Spleen (tissue), 11 donors: ENCODE results near the gene CD58. TPM values are rescaled to one million over a fixed set of nuclear protein-coding genes. Genes with fewer than 3 reads are reported as not detected.
A peak's percentile ranks its signal among the peaks of the same experiment; 100 is the strongest.

Source experiments
- DNase-seq: peaks from one replicate; pipeline ENCODE4 v3.0.0-alpha.2; 2020
- H3K27ac ChIP-seq, 8 donors: fragments of 200-600 bp; sonication (generic) in 7 of 8; 1 replicate in 4 of 8; 2 replicates in 4 of 8; pipeline versions ENCODE4 v1.5.0 to v1.8.0; 2016 to 2021; ENCODE audit warnings: inconsistent platforms in 4 of 8, mild to moderate bottlenecking in 4 of 8, moderate library complexity in 1 of 8
- H3K27me3 ChIP-seq, 7 donors: fragments of 200-600 bp; sonication (generic) in 6 of 7; replicated peaks in 1 of 7; 1 replicate in 4 of 7; 2 replicates in 3 of 7; pipeline versions ENCODE4 v1.5.0 to v1.8.0; 2016 to 2021; ENCODE audit warnings: inconsistent platforms in 3 of 7, mild to moderate bottlenecking in 1 of 7
- H3K36me3 ChIP-seq, 6 donors: fragments of 200-600 bp; sonication (generic) in 5 of 6; 1 replicate in 4 of 6; 2 replicates in 2 of 6; pipeline versions ENCODE4 v1.5.0 to v1.8.0; 2016 to 2021; ENCODE audit warnings: inconsistent platforms in 2 of 6
- H3K4me1 ChIP-seq, 6 donors: fragments of 200-600 bp; sonication (generic) in 5 of 6; 1 replicate in 3 of 6; 2 replicates in 3 of 6; pipeline versions ENCODE4 v1.5.0 to v1.8.0; 2016 to 2021; ENCODE audit warnings: inconsistent platforms in 3 of 6
- H3K4me3 ChIP-seq, 8 donors: fragments of 200-600 bp; sonication (generic) in 7 of 8; 1 replicate in 4 of 8; 2 replicates in 4 of 8; pipeline versions ENCODE4 v1.5.0 to v1.8.0; 2016 to 2021; ENCODE audit warnings: inconsistent platforms in 4 of 8, mild to moderate bottlenecking in 4 of 8, moderate library complexity in 2 of 8
- H3K9me3 ChIP-seq, 8 donors: fragments of 200-600 bp; sonication (generic) in 7 of 8; 1 replicate in 4 of 8; 2 replicates in 4 of 8; pipeline versions ENCODE4 v1.5.0 to v1.8.0; 2016 to 2021; ENCODE audit warnings: inconsistent platforms in 4 of 8
- POLR2A ChIP-seq, 3 donors: fragments of 450-650 bp; IDR thresholded peaks; one replicate each; pipeline ENCODE4 v1.5.1; 2017; ENCODE audit warnings: antibody characterized with exemption in 3 of 3, mild to moderate bottlenecking in 1 of 3
- POLR2AphosphoS5 ChIP-seq, 3 donors: sonication (generic); formaldehyde crosslinking; IDR thresholded peaks; one replicate each; pipeline ENCODE4 v1.5.1; 2017; ENCODE audit warnings: antibody characterized with exemption in 3 of 3
- WGBS, 5 donors: extraction: QIAGEN DNeasy Blood & Tissue Kit in 3 of 5; methylation state at CpG; one replicate each; pipeline versions ENCODE4 v1.1.5 to v1.1.7; 2013 to 2018; 5-methylcytosine and 5-hydroxymethylcytosine counted together
- intact Hi-C: fragments of 100-400 bp; cut with DNase I; formaldehyde crosslinking; loops from one replicate; pipeline ENCODE4 v1.15.0; 2023; ENCODE audit warnings: low total_unique reads
- polyA plus RNA-seq, 3 donors: library from polyadenylated mRNA; stranded (reverse); fragments of 200-250 nt; gene quantifications; one replicate each; pipeline ENCODE4 v1.2.1, GENCODE V29; 2013
- total RNA-seq, 7 donors: library from RNA; depleted of rRNA in 3 of 7; stranded (reverse); fragments of >200 nt in 3 of 7; fragmentation: NEBNext Ultra II Directional in 4 of 7; extraction: Animal tissue kit (Norgen Biotek cat#: 25700) in 4 of 7; gene quantifications; one replicate each; pipeline versions ENCODE4 v1.1.0 to v1.2.1, GENCODE V29; 2016 to 2021
- TF ChIP-seq, protein P1 (sequence below), 11 experiments: fragments of 200-600 bp in 7 of 11; fragments of 450-650 bp in 4 of 11; sonication (generic) in 4 of 11; IDR thresholded peaks in 8 of 11; conservative IDR thresholded peaks in 3 of 11; 1 replicate in 7 of 11; 2 replicates in 4 of 11; pipeline versions ENCODE4 v1.4.0 to v1.8.0; 2016 to 2021; ENCODE audit warnings: antibody characterized with exemption in 11 of 11, inconsistent platforms in 4 of 11, mild to moderate bottlenecking in 1 of 11
- donor health status: healthy with polysubstance abuse.
- donor health status: DM: no; HTN: no; CAD: no; lungs with moderate emphysema.
- donor health status: DM: no; HTN: no; CAD: no.
- donor health status: Bipolar disorder and iron deficiency.
- donor health status: healthy.
- donor health status: DM: no; HTN: no; CAD: no.
- donor health status: DM: yes; HTN: yes; CAD: no.

The CD58 gene
- total and polyA plus RNA-seq, 10 donors, result 9.7 to 52.1 (median 30.0) TPM

DNA sequence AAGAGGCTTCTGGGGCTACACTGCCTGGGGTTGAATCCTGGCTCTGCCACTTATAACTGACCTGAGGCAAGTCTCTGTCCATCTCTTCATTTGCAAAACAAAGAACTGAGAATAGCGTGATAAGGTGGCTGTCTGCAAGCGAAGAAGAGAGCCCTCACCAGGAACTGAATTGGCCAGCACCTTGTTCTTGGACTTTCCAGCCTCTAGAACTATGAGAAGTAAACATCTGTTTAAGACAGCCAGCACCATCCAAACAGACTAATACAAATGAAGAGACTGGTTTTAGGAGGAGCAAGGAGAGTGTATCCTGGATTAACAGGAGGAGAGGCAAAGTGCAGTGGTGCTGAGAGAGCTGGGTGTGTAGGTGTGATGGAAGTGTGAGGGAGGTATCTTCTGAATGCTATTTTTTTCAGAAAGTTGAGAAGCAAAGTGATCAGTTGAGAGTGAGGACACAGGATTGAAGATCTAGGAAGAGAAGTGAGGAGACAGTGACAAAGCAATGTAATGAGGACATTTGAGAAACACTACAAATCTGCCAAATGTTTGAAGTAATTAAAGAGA lies 59.3 kb downstream of the CD58 start:
- Histone ChIP-seq H3K36me3 (peaks cover 0 to 13% (median 0%) of the 10 kb centered on the region in 6 donors), H3K27me3 (no peaks in the 10 kb centered on the region), H3K4me1 (peaks cover 16 to 93% (median 49%) of the 10 kb centered on the region in 6 donors), H3K4me3 (peak overlapping the region in 1 of 8 donors; percentile 17), H3K27ac (peak overlapping the region in 4 of 8 donors; percentile 69 to 95 (median 86)), H3K9me3 (no peaks in the 10 kb centered on the region)
- 87 to 100% (median 94%) methylated on average over 2 of the region's 2 CpGs for WGBS, 5 donors
- TF ChIP-seq POLR2A (IDR thresholded peaks at IDR 0.05) (no peak), POLR2AphosphoS5 (IDR thresholded peaks at IDR 0.05) (no peak)
- TF ChIP-seq, protein P1, sequence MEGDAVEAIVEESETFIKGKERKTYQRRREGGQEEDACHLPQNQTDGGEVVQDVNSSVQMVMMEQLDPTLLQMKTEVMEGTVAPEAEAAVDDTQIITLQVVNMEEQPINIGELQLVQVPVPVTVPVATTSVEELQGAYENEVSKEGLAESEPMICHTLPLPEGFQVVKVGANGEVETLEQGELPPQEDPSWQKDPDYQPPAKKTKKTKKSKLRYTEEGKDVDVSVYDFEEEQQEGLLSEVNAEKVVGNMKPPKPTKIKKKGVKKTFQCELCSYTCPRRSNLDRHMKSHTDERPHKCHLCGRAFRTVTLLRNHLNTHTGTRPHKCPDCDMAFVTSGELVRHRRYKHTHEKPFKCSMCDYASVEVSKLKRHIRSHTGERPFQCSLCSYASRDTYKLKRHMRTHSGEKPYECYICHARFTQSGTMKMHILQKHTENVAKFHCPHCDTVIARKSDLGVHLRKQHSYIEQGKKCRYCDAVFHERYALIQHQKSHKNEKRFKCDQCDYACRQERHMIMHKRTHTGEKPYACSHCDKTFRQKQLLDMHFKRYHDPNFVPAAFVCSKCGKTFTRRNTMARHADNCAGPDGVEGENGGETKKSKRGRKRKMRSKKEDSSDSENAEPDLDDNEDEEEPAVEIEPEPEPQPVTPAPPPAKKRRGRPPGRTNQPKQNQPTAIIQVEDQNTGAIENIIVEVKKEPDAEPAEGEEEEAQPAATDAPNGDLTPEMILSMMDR (IDR thresholded peaks at IDR 0.05 in 8 of 11, conservative IDR thresholded peaks at IDR 0.05 in 3 of 11), result no peak
- intact Hi-C loops, result loop anchor here (10.0 kb wide), 1 partner anchor 63 kb away; the partner anchor contains the start of gene CD58
- no peak for DNase-seq

DNA sequence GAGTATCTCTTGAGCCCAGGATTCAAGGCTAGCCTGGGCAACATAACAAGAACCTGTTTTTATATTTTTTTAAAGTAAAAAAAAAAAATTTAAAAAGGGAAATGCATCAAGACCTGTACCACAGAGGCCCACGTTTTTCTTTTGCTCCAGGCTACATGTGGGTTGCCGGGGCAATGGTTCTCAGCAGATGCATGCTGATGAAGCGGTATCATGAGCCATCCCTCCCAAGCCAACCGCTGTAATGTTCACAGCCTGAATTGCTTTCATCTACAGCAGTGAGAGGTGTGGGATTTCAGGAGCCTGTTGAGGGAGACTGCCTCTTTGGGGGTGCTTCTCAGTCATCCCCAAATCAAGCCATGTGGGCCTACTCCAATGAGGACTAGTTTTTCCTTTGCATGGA lies 60.5 kb downstream of the CD58 start:
- Histone ChIP-seq H3K9me3 (no peaks in the 10 kb centered on the region), H3K4me3 (peak overlapping the region in 1 of 8 donors; percentile 17), H3K4me1 (peaks cover 9 to 93% (median 41%) of the 10 kb centered on the region in 6 donors), H3K27me3 (no peaks in the 10 kb centered on the region), H3K36me3 (peaks cover 0 to 13% (median 0%) of the 10 kb centered on the region in 6 donors), H3K27ac (peak overlapping the region in 6 of 8 donors; percentile 50 to 95 (median 78))
- WGBS, 5 donors, result 70 to 79% (median 71%) methylated on average over 4 of the region's 4 CpGs
- TF ChIP-seq POLR2AphosphoS5 (IDR thresholded peaks at IDR 0.05) (no peak), POLR2A (IDR thresholded peaks at IDR 0.05) (no peak)
- TF ChIP-seq, protein P1 (IDR thresholded peaks at IDR 0.05 in 8 of 11, conservative IDR thresholded peaks at IDR 0.05 in 3 of 11), result no peak
- DNase-seq, result no peak
- intact Hi-C loops, result loop anchor here (10.0 kb wide), 1 partner anchor 64 kb away; the partner anchor contains the start of gene CD58

DNA sequence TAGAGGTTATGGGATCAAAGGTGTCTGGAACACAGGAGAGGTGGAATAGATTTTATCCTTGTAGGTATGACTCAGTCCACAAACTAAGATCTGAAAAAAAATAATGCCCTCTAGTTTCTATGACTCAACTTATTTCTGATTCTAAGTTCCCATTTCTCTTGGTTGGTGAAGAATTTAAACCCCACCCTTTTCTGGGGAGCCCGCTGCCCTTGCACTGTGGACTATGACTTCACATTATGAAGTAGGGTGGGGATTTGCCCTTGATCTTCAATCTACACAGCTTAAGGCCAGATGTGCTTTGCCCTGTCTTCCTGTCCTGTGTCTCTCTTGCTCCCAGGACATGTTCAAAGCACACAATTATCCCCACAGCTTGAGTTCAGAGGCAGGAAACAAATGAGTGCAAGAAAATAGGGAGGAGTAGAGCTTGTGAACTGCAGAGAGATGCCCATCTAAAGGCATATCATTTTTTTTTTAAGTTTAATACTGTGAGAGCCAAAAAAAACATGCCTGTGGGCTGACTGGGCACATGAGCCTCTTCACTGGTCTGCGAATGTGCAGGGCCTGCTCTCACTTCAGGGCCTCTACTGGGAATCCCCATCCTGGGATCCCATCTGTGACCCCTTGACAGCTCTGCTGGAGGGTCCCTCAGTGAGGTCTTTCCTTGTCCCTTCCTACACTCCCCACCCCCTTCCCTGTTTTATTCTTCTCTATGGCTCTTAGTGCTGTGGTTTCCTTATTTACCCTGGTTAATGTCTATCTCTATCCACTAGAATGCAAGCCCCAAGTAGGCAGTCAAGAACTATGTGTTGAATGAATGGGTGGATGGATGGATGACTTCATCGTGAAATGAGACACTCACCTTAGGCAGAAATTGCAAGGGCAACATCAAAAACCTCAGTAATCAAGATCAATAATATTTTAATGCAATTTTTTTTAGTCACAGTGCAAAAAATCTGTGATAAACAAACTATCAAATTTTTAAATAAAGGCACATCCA lies 61.5 kb downstream of the CD58 start:
- intact Hi-C loops, result no loop called here
- H3K4me1 ChIP-seq, result peaks cover 4 to 93% (median 41%) of the 10 kb centered on the region in 6 donors
- H3K27ac ChIP-seq, result peak overlapping the region in 7 of 8 donors; percentile 46 to 95 (median 77)
- 55 to 78% (median 66%) methylated on average over 3 of the region's 3 CpGs for WGBS, 5 donors
- H3K9me3 ChIP-seq, result no peaks in the 10 kb centered on the region
- peak overlapping the region in 1 of 8 donors; percentile 17 for H3K4me3 ChIP-seq
- no peak for DNase-seq
- TF ChIP-seq, protein P1 (IDR thresholded peaks at IDR 0.05 in 8 of 11, conservative IDR thresholded peaks at IDR 0.05 in 3 of 11), result no peak
- TF ChIP-seq POLR2AphosphoS5 (IDR thresholded peaks at IDR 0.05) (no peak), POLR2A (IDR thresholded peaks at IDR 0.05) (no peak)
- peaks cover 0 to 12% (median 0%) of the 10 kb centered on the region in 6 donors for H3K36me3 ChIP-seq
- no peaks in the 10 kb centered on the region for H3K27me3 ChIP-seq
